GM19240 (cell line): Measurements from ENCODE around the gene TMEM138.

ENCODE experiments used
- DNase-seq: peaks from one replicate; pipeline ENCODE4 v3.0.0; 2011; ENCODE audit warnings: low spot score; ENCODE audit not compliant: insufficient read length

Gene TMEM138

GRCh38 chr11:61341706-61342105 lies 20.5 kb upstream of the TMEM138 start:
- no peak for DNase-seq

- no peak for DNase-seq
These were observed 19.9 kb upstream of the TMEM138 start for GRCh38 chr11:61342207-61342803.

DNA sequence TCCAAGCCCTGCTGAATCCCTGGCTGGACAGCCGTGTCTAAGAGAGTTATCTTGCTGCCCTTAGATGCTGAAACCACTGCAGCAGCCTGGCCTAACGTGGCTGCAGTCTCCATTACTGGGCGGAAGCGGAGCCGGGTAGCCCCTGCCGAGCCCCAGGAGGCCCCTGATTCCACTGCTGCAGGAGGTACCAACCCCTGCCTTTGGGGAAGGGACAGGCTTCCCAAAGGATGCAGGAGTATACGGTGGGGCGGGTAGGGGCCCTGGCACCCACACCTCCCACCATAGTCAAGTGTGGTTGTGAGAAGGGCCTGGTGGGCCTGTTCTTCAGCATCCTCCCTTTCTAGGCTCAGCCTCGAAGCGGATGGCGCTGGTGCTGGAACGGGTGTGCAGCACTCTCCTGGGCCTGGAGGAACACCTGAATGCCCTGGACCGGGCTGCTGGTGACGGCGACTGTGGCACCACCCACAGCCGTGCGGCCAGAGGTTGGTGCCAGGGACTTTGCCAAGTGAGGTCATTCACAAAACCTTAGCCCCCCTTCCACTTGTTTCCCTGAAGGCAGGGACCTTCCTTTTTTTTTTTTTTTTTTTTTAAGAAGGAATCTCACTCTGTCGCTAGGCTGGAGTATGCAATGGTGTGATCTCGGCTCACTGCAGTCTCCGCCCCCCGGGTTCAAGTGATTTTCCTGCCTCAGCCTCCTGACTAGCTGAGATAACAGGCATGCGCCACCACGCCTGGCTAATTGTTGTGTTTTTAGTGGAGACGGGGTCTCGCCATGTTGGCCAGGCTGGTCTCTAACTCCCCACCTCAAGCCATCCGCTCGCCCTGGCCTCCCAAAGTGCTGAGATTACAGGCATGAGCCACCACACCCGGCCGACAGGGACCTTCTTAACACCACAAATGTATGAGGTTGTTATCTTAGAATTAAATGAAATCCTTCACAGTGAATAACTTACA lies 18.1 kb upstream of the TMEM138 start:
- no peak for DNase-seq

DNA sequence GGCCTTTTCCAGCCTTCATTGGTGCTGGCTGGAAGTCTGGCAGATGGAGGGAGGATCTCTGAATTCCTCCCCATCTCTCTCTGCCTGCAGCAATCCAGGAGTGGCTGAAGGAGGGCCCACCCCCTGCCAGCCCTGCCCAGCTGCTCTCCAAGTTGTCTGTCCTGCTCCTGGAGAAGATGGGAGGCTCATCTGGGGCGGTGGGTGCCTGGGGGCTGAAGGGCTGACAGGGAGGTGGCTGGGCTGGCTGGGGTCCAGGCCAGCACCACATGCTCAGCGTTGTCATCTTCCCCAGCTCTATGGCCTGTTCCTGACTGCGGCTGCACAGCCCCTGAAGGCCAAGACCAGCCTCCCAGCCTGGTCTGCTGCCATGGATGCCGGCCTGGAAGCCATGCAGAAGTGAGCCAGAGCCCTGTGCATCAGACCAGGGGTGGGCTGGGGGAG lies 17.0 kb upstream of the TMEM138 start:
- DNase-seq, result no peak

DNA sequence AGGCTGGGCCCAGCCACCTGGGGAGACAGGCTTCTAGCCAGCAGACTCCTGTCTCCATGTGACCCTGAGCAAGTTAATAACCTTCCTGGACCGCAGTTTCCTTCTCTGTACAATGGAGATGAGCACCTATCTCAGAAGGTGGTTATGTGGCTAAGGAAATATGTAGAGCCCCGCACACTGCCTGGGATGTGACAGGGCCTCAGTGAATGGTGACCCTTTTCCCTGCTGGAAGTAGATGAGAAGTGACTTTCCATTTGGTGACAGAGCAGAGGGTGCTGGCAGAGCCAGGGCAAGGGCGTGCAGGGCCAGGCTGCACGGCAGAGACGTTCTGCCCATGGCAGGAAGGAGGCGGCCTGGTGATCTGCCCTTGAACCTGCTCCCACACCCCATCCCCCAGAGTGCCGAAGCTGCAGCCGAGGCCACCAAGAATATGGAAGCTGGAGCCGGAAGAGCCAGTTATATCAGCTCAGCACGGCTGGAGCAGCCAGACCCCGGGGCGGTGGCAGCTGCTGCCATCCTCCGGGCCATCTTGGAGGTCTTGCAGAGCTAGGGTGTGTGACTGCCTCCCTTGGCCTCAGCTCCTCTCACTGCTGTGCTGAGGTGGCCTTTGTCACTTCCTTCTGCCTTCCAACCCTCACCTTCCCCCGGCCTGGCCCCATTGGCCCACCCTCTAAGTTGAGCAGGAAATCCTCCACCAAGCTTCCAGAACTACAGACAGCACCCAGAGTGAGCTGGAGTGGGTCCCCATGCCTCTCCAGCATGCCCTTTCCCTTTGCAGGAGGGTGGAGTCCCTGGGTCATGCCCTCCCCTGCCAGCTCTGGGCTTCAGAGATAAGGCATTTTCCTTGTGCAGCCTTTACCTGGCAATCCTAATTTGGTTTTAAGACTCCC lies 16.0 kb upstream of the TMEM138 start:
- DNase-seq, result no peak

DNA sequence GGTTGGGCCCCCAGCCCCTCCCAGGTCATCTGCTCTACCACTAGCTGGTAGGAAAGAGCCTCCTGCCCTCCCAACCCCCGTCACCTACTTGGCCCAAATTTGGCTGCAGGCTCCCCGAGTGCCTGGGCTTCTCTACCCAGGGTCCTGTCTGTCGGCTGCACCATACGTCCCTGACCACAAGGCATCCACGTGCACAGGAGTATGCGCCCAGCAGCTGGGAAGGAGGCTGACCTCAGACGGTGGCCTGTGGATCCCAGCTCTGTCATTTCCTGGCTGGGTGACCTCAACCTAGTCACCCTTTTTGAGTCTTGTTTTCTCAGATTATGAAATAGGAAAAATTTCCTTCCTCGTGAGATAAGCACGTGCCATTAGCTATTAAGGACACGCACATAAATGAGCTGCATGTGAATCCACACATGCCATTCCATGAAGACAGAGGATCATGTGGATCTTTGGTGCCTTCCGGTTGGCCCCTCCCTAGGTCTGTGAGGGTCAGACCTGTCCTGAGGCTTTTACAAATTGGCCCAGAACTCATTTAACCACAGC lies 14.2 kb upstream of the TMEM138 start:
- no peak for DNase-seq

DNA sequence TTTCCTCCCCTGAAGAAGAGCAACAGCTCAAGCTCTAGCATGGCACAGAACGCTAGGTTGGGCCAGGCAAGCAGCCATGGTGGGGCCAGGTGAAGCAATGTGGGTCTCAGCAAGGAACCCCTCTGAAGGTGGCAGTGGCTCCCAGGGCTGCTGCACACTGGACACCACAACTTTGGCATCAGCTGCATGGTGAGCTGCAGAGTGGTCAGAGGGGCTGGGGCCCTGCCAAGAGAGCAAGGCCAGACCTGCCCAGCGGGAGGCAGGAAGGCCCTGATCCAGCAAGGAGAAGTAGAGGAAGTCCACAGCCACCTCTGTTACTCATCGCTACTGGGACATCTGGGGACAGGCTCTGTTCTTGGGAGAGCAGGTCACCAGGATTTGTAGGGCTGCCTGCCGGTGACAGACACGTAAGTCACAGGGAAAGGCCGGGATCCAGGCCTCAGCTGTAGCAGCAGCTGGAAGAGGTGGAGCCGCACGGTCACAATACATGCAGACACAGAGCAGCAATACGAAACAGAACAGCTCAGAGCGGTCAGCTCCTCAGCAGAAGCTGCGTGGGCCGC lies 12.9 kb upstream of the TMEM138 start:
- DNase-seq, result no peak

DNA sequence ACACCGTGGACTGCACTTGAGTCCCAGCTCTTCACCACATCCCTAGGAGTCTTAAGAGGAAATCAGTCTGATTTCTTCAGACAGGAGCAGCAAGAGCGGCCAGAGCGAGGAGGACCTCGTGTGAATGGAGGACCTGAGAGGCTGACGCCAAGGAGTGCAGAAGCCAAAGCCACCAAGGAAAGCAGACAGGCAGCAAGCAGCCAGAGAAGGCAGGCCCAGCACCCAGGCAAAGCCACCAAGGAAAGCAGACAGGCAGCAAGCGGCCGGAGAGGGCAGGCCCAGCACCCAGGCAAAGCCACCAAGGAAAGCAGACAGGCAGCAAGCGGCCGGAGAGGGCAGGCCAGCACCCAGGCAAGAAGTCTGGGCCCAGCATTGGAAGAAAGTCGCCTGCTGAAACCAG lies 12.3 kb upstream of the TMEM138 start:
- DNase-seq, result no peak

DNA sequence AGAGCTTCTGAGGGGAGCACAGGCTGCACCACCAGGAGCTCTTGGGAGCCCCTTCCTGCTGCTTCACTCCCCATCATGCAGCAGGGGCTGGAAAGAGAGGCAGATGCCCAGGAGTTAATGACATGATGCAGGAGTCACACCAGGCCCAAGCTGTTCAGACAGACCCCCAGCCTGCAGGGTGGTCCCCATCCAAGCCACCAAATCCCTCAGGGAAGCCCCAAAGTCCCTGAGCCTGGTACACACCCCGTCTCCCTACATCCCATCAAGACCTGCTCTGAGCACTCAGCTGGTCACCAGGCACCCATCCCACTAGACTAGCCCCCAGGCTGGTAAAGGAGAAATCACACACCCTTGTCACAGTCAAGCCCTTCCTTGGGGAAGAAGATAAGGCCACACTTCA lies 11.8 kb upstream of the TMEM138 start:
- no peak for DNase-seq

GRCh38 chr11:61350803-61351202 lies 11.4 kb upstream of the TMEM138 start:
- no peak for DNase-seq

GRCh38 chr11:61352038-61352437 lies 10.1 kb upstream of the TMEM138 start:
- no peak for DNase-seq

DNA sequence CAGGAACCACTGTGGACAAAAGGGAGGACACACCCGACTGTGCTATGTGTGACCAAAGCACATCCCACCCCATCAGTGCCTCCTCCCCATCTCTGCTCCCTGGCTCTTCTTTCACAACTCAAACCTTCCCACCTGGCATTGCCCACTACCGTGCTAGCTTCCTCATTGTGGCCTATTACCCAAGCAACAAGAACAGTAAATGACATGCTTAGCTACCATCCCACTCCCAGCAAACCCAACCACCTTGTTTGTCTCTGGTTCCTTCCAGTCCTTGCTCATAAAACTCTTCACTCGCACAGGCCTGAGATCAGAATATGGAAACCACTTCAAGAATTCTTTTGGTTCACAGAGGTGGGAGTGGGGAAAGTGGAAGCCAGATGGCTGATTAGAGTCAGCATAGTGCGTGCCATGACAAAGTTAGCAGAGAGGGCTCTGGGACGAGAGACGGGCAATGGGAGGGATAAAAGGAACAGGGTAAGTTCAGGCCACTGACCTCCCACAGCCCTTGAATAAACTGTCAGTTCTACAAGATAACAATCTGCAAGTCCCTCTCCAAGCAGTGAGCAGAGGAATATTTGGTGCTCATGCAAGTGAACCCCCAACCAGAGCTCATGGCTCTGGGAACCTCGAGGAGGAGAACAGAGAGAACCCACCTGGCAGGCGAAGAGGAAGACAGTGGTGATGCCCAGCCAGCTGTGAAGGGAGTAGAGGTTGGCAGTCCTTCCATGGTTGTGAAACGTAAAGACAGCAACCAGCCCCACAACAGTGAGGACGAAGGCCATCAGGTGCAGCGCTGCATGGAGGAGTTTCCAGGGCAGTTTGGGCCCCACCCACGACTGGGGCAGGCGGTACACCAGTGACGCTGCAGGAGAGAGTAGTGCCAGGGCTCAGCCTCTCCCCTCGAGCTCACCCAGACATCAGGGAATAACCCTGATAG lies 8.8 kb upstream of the TMEM138 start:
- no peak for DNase-seq

DNA sequence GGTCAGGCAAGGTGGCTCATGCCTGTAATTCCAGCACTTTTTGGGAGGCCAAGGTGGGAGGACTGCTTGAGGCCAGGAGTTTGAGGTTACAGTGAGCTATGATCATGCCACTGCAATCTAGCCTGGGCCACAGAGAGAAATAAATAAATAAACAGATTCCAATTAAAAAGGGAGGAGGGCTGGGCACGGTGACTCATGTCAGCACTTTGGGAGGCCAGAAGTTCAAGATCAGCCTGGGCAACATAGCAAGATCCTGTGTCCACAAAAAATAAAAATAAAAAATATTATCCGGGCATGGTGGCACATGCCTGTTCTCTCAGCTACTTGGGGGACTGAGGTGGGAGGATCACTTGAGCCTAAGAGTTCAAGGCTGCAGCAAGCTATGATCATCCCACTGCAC lies 8.0 kb upstream of the TMEM138 start:
- DNase-seq, result no peak

DNA sequence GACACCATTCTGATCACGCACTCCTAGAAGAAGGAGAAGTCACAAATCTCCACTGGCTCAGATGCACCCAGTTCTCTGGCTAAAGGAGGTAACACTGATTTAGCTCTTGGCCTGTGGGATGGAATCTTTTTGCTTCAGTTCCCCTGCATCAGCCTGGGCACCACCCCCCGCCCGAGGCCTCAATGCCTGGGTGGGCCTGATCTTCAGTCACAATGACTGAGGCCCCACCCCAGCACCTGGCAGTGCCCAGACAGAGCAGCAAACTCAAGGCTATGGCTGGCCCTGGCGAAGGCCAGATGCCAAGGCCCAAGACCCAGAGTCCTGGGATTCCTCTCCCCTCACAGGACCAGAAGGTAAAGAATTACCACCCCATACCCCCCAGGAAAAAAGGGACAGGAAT lies 5.5 kb upstream of the TMEM138 start:
- DNase-seq, result no peak

DNA sequence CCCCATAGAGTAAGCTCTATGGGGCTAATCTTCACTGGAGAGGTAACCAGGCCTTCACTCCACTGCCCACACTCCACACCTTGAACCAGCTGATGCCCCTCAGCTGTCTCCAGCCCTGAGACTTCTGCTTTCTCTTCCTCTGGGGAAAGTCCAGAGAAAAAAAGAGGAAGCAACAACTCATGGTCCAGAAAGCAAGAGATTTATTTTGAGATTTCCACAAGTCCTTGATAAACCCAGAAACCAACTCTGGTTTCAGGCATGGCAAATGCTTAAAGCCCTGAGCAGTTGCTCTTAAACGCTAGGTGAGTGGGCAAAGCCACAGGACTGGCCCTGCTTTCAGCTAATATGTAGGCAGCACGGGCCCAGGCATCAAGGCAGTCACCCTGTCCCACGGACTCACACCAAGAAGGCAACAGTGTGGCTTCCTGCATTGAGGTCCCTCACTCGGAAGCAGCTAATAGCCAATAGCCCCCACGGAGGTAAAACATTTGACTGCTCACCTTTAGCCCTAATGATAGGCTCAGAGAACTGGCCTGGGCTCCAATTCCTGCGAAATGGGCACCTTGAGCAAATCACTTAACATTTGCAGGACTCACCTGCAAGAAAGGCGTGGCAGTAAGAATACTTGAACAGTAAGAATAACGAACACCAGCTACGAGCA lies 4.8 kb upstream of the TMEM138 start:
- DNase-seq, result no peak

- DNase-seq, result no peak
These were observed 4.3 kb upstream of the TMEM138 start for GRCh38 chr11:61357894-61358239.

GRCh38 chr11:61358566-61358965 lies 3.6 kb upstream of the TMEM138 start:
- DNase-seq, result no peak

- DNase-seq, result no peak
These were observed 2.7 kb upstream of the TMEM138 start for GRCh38 chr11:61359516-61359915.

DNA sequence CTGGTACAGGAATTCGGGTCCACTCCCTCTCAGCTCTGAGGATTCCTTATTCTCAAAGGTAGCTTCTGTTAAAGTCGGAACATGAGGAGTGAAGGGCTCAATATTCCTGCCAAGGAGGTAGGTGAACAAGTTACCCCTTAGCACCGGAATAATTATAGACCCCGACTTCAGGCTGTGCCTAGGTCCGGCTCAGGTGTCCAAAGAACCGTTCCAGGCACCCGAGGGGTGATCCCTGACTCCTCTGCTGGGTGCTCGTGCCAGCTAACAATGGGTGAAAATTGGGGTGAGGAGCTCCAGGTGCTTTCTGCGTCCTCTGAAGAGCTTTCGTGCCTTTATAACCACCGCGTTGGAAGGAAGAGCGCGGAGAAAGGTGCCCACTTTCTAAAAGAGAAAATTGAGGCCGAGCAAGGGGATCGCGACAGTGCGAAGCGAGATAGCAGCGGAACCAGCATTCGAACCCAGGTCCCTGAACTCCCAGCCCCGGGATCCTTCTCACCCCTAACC lies 885 bp upstream of the TMEM138 start:
- DNase-seq, result no peak

DNA sequence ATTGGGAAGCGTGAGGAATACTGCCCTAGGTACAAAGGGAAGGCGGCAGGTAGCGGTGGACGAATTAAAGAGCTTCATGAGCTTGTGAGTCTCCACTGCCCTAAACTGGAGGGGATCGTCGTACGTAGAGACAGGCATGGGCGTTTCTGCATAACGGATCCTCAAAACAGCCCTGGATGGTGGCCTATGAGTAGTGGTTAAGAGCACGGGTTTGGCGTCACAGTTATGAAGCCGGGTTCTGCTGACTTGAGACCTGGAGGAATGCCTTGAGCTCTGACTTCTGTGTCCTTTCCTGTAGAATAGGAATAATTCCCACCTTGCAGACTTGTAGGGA lies 335 bp downstream of the TMEM138 start:
- DNase-seq, result no peak
